ENCODE measurements around the gene HTRA1. TPM values are rescaled to one million over a fixed set of nuclear protein-coding genes. Genes with fewer than 3 reads are reported as not detected.

Gene HTRA1
- total RNA-seq, 4 donors from 2014 or later: 6.3 to 62.2 (median 25.8) TPM

DNA sequence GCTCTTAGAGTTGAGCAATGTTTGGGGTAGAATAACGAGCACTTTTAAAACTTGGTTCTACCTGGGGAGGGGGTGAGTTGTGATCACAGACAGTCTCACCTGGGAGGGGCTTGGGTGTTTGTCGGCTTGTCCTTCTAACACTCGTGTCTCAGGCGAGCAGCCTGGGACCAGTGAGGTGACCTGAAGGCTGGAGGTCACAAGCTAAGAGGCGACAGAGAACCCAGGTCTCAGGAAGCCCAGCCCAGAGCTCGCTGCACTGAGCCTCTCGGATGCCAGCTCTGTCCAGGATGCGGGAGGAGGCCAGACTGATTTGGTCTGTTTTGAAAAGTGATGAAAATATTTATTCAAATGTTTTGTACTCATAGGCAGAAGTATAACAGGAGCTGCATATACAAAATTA is 11.8 kb downstream of the HTRA1 start:
- H3K4me1 ChIP-seq: peaks cover 27 to 60% (median 38%) of the 10 kb centered on the region in 3 donors
- no peak overlapping the region for H3K4me3 ChIP-seq
- H3K9me3 ChIP-seq: no peaks in the 10 kb centered on the region
- intact Hi-C loops (cut with DNase I): no loop called here
- WGBS, 2 donors: 80 to 95% methylated on average over 6 of the region's 8 CpGs
- H3K27me3 ChIP-seq: no peaks in the 10 kb centered on the region
- no peak overlapping the region for H3K27ac ChIP-seq
- H3K36me3 ChIP-seq: no peaks in the 10 kb centered on the region
- TF ChIP-seq, protein P1, sequence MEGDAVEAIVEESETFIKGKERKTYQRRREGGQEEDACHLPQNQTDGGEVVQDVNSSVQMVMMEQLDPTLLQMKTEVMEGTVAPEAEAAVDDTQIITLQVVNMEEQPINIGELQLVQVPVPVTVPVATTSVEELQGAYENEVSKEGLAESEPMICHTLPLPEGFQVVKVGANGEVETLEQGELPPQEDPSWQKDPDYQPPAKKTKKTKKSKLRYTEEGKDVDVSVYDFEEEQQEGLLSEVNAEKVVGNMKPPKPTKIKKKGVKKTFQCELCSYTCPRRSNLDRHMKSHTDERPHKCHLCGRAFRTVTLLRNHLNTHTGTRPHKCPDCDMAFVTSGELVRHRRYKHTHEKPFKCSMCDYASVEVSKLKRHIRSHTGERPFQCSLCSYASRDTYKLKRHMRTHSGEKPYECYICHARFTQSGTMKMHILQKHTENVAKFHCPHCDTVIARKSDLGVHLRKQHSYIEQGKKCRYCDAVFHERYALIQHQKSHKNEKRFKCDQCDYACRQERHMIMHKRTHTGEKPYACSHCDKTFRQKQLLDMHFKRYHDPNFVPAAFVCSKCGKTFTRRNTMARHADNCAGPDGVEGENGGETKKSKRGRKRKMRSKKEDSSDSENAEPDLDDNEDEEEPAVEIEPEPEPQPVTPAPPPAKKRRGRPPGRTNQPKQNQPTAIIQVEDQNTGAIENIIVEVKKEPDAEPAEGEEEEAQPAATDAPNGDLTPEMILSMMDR (IDR thresholded peaks at IDR 0.05): no peak
- DNase-seq: no peak

DNA sequence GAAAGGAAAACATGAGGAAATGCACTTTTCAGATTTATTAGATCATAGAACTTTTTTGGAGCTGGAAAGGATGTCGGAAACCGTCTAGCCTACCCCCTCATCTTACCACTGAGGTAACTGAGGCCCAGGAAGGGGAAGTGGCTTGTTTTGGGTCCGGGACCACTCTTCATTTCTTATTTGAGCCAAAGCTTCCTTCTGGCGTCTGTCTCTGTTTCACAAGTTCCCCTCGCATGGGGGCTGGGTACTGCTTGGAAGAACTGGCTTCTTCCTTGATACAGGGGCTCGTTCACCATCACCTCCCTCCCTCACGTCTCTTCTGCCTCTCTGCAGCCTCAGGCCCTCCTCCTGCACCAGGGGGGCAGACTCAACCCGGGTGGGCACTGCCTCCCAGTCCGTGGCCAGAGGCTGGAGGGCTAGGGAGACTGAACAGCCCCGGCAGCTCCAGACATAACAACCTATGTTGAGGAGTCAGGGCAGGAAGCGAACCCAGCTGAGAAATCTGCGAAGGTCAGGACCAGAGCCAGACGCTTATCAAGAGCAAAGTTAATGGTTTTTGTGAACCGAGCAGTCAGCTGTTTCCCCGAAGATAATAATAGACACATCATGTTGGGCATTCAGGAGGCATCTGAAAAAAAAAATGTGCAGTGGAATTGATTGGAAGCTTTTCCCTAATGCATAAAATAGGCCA is 12.9 kb downstream of the HTRA1 start:
- Histone ChIP-seq H3K27me3 (no peaks in the 10 kb centered on the region), H3K4me3 (no peak overlapping the region), H3K36me3 (no peaks in the 10 kb centered on the region), H3K27ac (peak overlapping the region in 3 of 4 donors; percentile 22 to 59 (median 42)), H3K9me3 (no peaks in the 10 kb centered on the region), H3K4me1 (peaks cover 20 to 49% (median 29%) of the 10 kb centered on the region in 3 donors)
- DNase-seq: no peak
- WGBS, 2 donors: 46 to 66% methylated on average over 13 to 14 of the region's 15 CpGs
- TF ChIP-seq, protein P1 (IDR thresholded peaks at IDR 0.05): no peak
- no peak for TF ChIP-seq POLR2A (IDR thresholded peaks at IDR 0.05)
- intact Hi-C loops (cut with DNase I): no loop called here

DNA sequence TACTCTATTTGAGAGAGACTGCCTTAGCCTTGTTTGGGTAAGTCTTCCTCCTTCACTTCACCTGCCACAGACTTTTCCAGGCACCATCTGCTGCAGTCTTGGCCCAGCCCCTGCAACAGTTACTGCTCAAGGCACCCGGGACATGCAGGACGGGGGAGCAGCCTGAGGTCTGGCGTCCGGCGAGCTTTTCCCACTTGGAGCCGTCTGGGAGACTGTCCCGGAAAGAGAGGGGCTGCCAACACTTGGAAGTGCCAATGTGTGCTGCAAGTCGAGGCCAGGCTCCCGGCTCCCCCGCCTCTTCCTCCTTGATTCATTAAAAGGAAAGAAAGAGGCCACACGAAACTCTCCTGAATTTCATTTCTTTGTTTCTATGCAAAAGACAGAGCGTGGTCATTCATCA is 13.7 kb downstream of the HTRA1 start:
- no peaks in the 10 kb centered on the region for H3K36me3 ChIP-seq
- no peaks in the 10 kb centered on the region for H3K9me3 ChIP-seq
- no peak for DNase-seq
- peaks cover 16 to 44% (median 27%) of the 10 kb centered on the region in 3 donors for H3K4me1 ChIP-seq
- intact Hi-C loops (cut with DNase I): no loop called here
- peak overlapping the region in 1 of 4 donors; percentile 17 for H3K4me3 ChIP-seq
- H3K27me3 ChIP-seq: no peaks in the 10 kb centered on the region
- H3K27ac ChIP-seq: peak overlapping the region in 3 of 4 donors; percentile 26 to 59 (median 35)
- 23 to 27% methylated on average over 10 to 11 of the region's 12 CpGs for WGBS, 2 donors
- no peak for TF ChIP-seq POLR2A (IDR thresholded peaks at IDR 0.05)
- TF ChIP-seq, protein P1 (IDR thresholded peaks at IDR 0.05): no peak

DNA sequence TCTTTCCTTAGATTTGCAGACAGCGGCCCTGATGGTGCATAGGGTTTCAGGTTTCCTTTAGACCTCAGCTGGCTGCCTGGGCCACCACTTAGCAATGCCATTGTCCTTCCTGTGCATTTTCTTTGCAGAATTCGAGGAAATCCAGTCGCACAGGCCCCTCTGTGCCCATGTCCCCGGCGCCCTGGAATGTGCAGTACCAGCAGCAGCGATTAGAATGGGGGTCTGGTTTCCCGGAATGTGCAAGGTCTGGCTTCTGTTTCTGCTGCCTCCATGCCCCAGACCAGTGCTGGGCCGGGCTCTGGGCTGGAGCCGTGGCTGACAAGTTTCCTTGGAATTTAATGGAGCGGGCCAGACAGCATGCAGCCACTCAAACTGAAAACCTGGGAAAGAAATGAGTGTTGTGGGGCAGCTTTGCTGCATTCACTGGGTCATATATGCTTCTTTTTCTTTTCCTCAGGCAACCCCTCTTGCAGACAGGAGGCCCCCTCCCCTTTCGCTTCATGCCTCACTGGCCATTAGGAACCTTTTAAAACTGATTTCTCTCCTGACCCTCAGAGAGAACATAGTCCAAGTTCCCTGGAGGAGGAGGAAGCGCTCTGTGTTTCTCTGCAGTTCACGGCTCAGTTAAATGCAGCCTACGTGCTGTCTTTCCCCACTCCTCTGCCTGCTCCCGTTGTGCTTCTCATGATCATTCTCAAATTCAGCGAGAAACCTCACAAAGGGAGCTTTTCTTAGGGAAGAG is 14.4 kb downstream of the HTRA1 start:
- TF ChIP-seq, protein P1 (IDR thresholded peaks at IDR 0.05): no peak
- no peak for TF ChIP-seq POLR2A (IDR thresholded peaks at IDR 0.05)
- H3K4me1 ChIP-seq: peaks cover 16 to 44% (median 27%) of the 10 kb centered on the region in 3 donors
- H3K36me3 ChIP-seq: no peaks in the 10 kb centered on the region
- H3K27me3 ChIP-seq: no peaks in the 10 kb centered on the region
- no peaks in the 10 kb centered on the region for H3K9me3 ChIP-seq
- no peak for DNase-seq
- peak overlapping the region in 1 of 4 donors; percentile 17 for H3K4me3 ChIP-seq
- intact Hi-C loops (cut with DNase I): no loop called here
- 54 to 55% methylated on average over 13 to 15 of the region's 16 CpGs for WGBS, 2 donors
- H3K27ac ChIP-seq: peak overlapping the region in 3 of 4 donors; percentile 26 to 59 (median 35)

DNA sequence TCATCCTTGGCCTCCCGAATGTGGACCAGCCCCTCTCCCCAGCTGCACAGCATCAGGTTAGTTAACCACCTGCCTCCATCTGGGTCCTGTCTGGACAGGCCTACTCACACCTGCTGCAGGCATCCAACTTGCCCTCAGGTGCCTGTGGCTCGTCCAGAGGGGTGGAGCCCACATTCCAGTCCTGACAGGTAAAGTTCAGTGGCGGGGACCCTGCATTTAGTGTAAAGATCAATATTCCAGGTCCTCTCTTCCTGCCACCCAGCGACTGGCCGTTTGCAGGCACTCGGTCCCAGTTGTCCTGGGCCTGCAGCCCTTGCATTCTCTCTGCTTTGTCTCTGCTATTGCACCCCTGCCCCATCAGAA is 15.0 kb downstream of the HTRA1 start:
- intact Hi-C loops (cut with DNase I): no loop called here
- 17 to 68% methylated on average over 2 to 5 of the region's 6 CpGs for WGBS, 2 donors
- no peaks in the 10 kb centered on the region for H3K9me3 ChIP-seq
- no peak overlapping the region for H3K4me3 ChIP-seq
- H3K36me3 ChIP-seq: no peaks in the 10 kb centered on the region
- H3K27ac ChIP-seq: peak overlapping the region in 1 of 4 donors; percentile 26
- H3K27me3 ChIP-seq: no peaks in the 10 kb centered on the region
- TF ChIP-seq, protein P1 (IDR thresholded peaks at IDR 0.05): no peak
- no peak for TF ChIP-seq POLR2A (IDR thresholded peaks at IDR 0.05)
- DNase-seq: no peak
- peaks cover 16 to 44% (median 27%) of the 10 kb centered on the region in 3 donors for H3K4me1 ChIP-seq

Data from esophagus squamous epithelium (tissue), 5 donors.